ENCODE data around the gene STK10. TPM values are rescaled to one million over a fixed set of nuclear protein-coding genes. Genes with fewer than 3 reads are reported as not detected.

STK10 gene
- total and polyA plus RNA-seq, 2 of the 8 experiments (the other 6 are each of a cell fraction or from before 2014, with no cell fraction given), result 10.5 to 21.4 TPM

DNA sequence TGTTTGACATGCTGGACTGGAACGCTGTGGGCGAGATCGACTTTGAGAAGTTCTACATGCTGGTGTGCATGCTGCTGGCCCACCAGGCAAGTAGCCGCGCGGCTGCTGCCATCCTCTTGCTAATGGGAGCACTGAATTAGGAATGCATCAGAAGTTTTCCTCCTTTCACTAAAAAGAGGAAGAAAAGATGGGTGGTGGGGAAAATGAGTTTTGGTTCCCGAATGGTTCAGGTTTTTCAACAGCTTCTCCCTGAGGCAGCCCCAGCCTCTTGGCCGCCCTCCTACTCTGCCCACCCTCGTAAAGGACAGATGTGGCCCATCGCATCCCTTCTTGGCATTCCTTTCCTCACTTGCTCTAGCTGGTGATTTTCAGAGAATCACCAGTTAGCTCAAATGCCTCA lies 11.4 kb upstream of the STK10 start:
- Histone ChIP-seq H3K9ac (replicated peaks in 1 of 4; ENCODE audit: extremely low read depth in 1 of 4, low read depth in 3 of 4, low read length in 3 of 4) (no peak overlapping the region), H4K20me1 (replicated peaks in 1 of 2; ENCODE audit: control insufficient read depth in 1 of 2, insufficient read depth in 2 of 2, low read length in 2 of 2) (no peaks in the 10 kb centered on the region), H4K8ac (ENCODE audit: extremely low read depth, insufficient read depth, low read length) (no peak overlapping the region), H3K23me2 (ENCODE audit: low read depth, low read length) (no peaks in the 10 kb centered on the region), H3K4ac (replicated peaks; ENCODE audit: insufficient read length, low read depth, low read length) (no peak overlapping the region), H3K9me3 (ENCODE audit: insufficient read depth in 2 of 2, low read depth in 1 of 2, low read length in 1 of 2) (peaks cover 0 to 6% of the 10 kb centered on the region in 2 experiments; a peak in 1 of 4 replicates), H3K14ac (ENCODE audit: insufficient read length) (no peak overlapping the region), H2AFZ (ENCODE audit: low read length) (no peak overlapping the region), H4K5ac (ENCODE audit: insufficient read length, low read depth, low read length) (no peak overlapping the region), H2BK15ac (ENCODE audit: low read length) (no peak overlapping the region), H3K27me3 (replicated peaks in 1 of 4; ENCODE audit: control insufficient read depth in 3 of 4, extremely low read depth in 1 of 4, insufficient read depth in 3 of 4, low read length in 3 of 4) (no peaks in the 10 kb centered on the region), H3K23ac (ENCODE audit: insufficient read length) (no peak overlapping the region), H4K91ac (replicated peaks; ENCODE audit: insufficient read length, low read length) (no peak overlapping the region), H3K56ac (replicated peaks; ENCODE audit: insufficient read length, low read depth, low read length) (no peak overlapping the region), H3K4me3 (ENCODE audit: extremely low read depth in 1 of 4, insufficient read depth in 2 of 4, low read depth in 3 of 4, low read length in 4 of 4) (no peak overlapping the region), H3K18ac (ENCODE audit: extremely low read depth, low read length) (no peak overlapping the region), H3K4me1 (replicated peaks in 1 of 4; ENCODE audit: control insufficient read depth in 3 of 4, insufficient read depth in 4 of 4, low read length in 3 of 4) (no peaks in the 10 kb centered on the region; a peak in 1 of 7 replicates), H2BK20ac (ENCODE audit: low read length) (no peak overlapping the region), H3K79me2 (ENCODE audit: control insufficient read depth in 1 of 2, insufficient read depth in 2 of 2, low read length in 2 of 2) (no peaks in the 10 kb centered on the region), H3K4me2 (ENCODE audit: insufficient read depth in 1 of 2, low read depth in 2 of 2, low read length in 2 of 2) (no peak overlapping the region), H2AK5ac (ENCODE audit: low read depth, low read length) (no peak overlapping the region), H3K27ac (ENCODE audit: low read depth, low read length) (no peak overlapping the region), H2BK5ac (ENCODE audit: low read depth, low read length) (no peak overlapping the region), H3K79me1 (ENCODE audit: low read depth, low read length) (no peaks in the 10 kb centered on the region), H3K36me3 (ENCODE audit: control insufficient read depth in 2 of 4, insufficient read depth in 4 of 4, low read length in 3 of 4) (no peaks in the 10 kb centered on the region), H2BK12ac (ENCODE audit: low read depth, low read length) (no peak overlapping the region), H2BK120ac (replicated peaks; ENCODE audit: low read depth, low read length) (no peak overlapping the region)
- POLR2A ChIA-PET (ENCODE audit: partially characterized antibody), result interaction anchor here (1.0 kb wide), 1 partner anchor 12 kb away, joined by 4 read pairs; no protein-coding TSS in a partner anchor
- CTCF ChIA-PET (ENCODE audit: partially characterized antibody), result interaction anchor here (0.6 to 1.8 kb wide), 8 partner anchors 10 to 833 kb away, joined by 3 to 7 read pairs (median 5); partner anchors contain the start of gene FBXW11
- DNase-seq (ENCODE audit: low read depth in 1 of 2, low spot score in 2 of 2), result no peak
- FAIRE-seq, result no peak
- WGBS, 2 experiments (ENCODE audit: extremely low coverage in 1 of 2, insufficient coverage in 1 of 2, insufficient read length in 1 of 2, insufficient replicate concordance in 2 of 2, low coverage in 1 of 2, low lambda C conversion rate in 2 of 2, missing lambda C conversion rate in 1 of 2), result 91% methylated on average over 10 of the region's 10 CpGs; no CpG with 5 or more reads in 1 of the 2 experiments
- TF ChIP-seq POLR2AphosphoS5 (IDR thresholded peaks at IDR 0.05; ENCODE audit: low read depth, low read length) (no peak), RAD21 (IDR thresholded peaks at IDR 0.05 in 1 of 2, conservative IDR thresholded peaks at IDR 0.05 in 1 of 2; ENCODE audit: low read depth in 2 of 2, low read length in 2 of 2) (no peak), SP1 (IDR thresholded peaks at IDR 0.05; ENCODE audit: low read depth, low read length) (no peak)

Measured in H1 (cell line).